Spleen (tissue), 7 donors: ENCODE data around the gene GABPB1.

Source experiments
- CTCF ChIP-seq, 11 experiments: fragments of 200-600 bp in 7 of 11; fragments of 450-650 bp in 4 of 11; sonication (generic) in 4 of 11; IDR thresholded peaks in 8 of 11; conservative IDR thresholded peaks in 3 of 11; 1 replicate in 7 of 11; 2 replicates in 4 of 11; pipeline versions ENCODE4 v1.4.0 to v1.8.0; 2016 to 2021; ENCODE audit warnings: antibody characterized with exemption in 11 of 11, inconsistent platforms in 4 of 11, mild to moderate bottlenecking in 1 of 11
- POLR2A ChIP-seq, 3 donors: fragments of 450-650 bp; IDR thresholded peaks; one replicate each; pipeline ENCODE4 v1.5.1; 2017; ENCODE audit warnings: antibody characterized with exemption in 3 of 3, mild to moderate bottlenecking in 1 of 3
- POLR2AphosphoS5 ChIP-seq, 3 donors: sonication (generic); formaldehyde crosslinking; IDR thresholded peaks; one replicate each; pipeline ENCODE4 v1.5.1; 2017; ENCODE audit warnings: antibody characterized with exemption in 3 of 3
- donor health status: DM: no; HTN: no; CAD: no; lungs with moderate emphysema.
- donor health status: DM: no; HTN: no; CAD: no.
- donor health status: DM: no; HTN: no; CAD: no.

- TF ChIP-seq CTCF (IDR thresholded peaks at IDR 0.05 in 8 of 11, conservative IDR thresholded peaks at IDR 0.05 in 3 of 11): no peak
- TF ChIP-seq POLR2AphosphoS5 (IDR thresholded peaks at IDR 0.05): no peak
- TF ChIP-seq POLR2A (IDR thresholded peaks at IDR 0.05): no peak
Observed at GRCh38 chr15:50321680-50322210, 33.3 kb downstream of the GABPB1 start.
